Omental fat pad (tissue), 4 donors: Measurements from ENCODE around the gene SLC8A3. TPM values are rescaled to one million over a fixed set of nuclear protein-coding genes. Genes with fewer than 3 reads are reported as not detected.

Source experiments
- ATAC-seq: fragments of 150-250 bp; one replicate; pipeline ENCODE4 v1.9.1; 2016; ENCODE audit warnings: mild to moderate bottlenecking, moderate library complexity; ENCODE audit not compliant: low FRiP score
- DNase-seq: peaks from one replicate; pipeline ENCODE4 v3.0.0-alpha.2; 2019; ENCODE audit warnings: low spot score
- total RNA-seq, 4 donors: library from RNA; depleted of rRNA; stranded (reverse); fragments of >200 nt; gene quantifications; one replicate each; pipeline ENCODE4 v1.1.0, GENCODE V29; 2016
- TF ChIP-seq, protein P1 (sequence below), 3 donors: fragments of 450-650 bp; IDR thresholded peaks; one replicate each; pipeline ENCODE4 v1.5.1; 2016 to 2017; ENCODE audit warnings: antibody characterized with exemption in 3 of 3, mild to moderate bottlenecking in 3 of 3, moderate library complexity in 2 of 3

Gene SLC8A3
- total RNA-seq, 4 donors from 2014 or later, result 0.09 to 0.79 (median 0.24) TPM; not detected in 1

DNA sequence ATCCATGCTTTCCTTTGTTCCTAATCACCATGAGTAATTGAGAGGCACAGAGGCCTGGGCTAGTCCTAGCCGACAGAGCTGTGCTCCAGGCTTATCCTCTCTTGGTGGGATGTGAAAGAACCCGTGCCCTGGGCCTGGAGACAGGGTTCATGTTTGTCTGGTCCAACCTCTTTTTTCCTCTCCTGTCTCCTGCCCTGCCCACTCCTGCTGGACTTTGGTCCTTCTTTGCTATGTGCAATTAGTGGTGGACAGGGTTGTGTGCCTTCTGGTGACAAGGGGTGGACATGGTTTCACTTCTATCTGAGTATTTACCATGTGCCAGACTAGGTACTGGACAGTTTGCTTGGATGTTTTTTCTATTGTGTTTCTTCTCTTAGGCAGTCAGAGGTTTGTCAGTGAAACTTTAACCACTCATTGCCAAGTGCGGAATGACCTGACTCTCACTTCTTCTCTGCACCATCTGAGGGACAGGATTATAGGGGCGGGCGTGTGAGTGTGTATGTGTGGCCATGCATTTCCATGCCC lies 183.4 kb downstream of the SLC8A3 start:
- TF ChIP-seq, protein P1, sequence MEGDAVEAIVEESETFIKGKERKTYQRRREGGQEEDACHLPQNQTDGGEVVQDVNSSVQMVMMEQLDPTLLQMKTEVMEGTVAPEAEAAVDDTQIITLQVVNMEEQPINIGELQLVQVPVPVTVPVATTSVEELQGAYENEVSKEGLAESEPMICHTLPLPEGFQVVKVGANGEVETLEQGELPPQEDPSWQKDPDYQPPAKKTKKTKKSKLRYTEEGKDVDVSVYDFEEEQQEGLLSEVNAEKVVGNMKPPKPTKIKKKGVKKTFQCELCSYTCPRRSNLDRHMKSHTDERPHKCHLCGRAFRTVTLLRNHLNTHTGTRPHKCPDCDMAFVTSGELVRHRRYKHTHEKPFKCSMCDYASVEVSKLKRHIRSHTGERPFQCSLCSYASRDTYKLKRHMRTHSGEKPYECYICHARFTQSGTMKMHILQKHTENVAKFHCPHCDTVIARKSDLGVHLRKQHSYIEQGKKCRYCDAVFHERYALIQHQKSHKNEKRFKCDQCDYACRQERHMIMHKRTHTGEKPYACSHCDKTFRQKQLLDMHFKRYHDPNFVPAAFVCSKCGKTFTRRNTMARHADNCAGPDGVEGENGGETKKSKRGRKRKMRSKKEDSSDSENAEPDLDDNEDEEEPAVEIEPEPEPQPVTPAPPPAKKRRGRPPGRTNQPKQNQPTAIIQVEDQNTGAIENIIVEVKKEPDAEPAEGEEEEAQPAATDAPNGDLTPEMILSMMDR (IDR thresholded peaks at IDR 0.05), result no peak
- DNase-seq (no peak), ATAC-seq (no peak)

DNA sequence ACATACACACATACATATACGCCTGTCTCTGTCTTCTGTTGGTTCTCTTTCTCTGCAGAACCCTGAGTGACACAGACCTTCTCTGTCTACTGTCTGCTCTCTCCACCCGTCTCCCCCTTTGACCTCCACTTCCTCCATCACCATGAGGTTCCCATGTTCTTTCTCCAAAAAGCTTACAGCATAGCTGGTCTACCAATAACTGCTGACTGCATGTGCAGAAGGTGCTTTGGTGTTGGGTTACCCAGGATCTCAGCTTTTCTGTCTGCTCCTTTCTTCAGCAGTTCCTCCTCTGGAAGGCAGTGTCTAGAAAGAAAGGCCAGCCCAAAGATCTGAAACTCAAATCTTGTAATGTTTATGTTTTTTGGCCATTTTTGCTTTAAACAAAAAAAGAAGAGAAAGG lies 184.0 kb downstream of the SLC8A3 start:
- ATAC-seq (no peak), DNase-seq (no peak)
- TF ChIP-seq, protein P1 (IDR thresholded peaks at IDR 0.05), result no peak

DNA sequence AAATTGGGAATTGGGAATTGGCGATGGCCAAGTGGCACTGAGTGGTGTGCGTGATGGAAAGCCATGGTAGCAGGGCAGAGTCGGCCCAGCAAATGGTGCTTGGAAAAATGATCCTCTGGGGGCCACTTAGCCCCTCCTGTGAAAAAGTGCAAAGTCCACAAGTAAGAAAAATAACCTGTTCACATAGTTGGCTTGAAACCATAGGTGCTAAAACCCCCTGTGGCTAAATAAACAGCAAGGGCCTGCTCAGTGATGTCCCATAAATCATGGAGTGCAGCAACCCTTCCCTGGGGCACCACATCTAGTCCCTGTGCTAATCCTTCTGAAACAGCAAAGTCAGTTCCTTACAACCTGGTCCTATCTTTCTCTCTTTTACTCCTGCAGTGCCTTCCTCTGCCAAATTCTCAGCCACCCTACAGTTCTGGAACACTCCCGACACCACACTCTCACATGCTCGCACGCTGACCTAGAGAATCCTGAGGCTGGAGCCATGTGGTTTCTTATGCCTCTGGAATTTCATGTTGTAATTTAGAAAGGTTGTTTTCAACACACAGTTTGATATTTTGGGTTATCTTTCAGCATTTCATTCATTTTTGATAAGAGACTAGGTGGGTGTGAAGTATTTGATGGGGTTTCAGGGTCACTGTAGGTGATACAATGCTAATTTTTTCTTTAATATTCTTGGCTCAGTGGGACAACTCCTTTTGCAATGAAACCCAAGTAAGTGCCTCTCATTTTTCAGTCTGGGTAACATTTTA lies 186.0 kb downstream of the SLC8A3 start:
- ATAC-seq (peak; percentile 29), DNase-seq (no peak)
- TF ChIP-seq, protein P1 (IDR thresholded peaks at IDR 0.05), result no peak

DNA sequence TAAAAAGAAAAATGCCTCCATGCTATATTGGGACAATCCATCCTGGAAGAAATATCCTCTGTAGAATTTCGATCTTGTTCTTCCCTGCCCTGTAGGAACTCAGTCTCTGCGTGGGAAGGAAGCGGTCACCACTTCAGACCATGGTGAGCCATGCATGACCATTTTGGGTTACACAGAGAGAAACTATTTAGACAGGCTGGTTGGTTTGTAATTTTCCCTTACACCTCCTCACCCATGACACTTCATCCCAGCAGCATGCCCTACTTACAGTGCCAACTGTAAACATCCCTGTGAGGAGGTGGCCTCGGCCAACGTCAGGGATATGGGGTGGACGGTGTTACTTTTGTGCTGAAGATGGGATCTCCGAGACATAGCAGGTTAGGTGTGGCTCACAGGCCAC lies 188.2 kb downstream of the SLC8A3 start:
- ATAC-seq (no peak), DNase-seq (no peak)
- TF ChIP-seq, protein P1 (IDR thresholded peaks at IDR 0.05), result no peak

DNA sequence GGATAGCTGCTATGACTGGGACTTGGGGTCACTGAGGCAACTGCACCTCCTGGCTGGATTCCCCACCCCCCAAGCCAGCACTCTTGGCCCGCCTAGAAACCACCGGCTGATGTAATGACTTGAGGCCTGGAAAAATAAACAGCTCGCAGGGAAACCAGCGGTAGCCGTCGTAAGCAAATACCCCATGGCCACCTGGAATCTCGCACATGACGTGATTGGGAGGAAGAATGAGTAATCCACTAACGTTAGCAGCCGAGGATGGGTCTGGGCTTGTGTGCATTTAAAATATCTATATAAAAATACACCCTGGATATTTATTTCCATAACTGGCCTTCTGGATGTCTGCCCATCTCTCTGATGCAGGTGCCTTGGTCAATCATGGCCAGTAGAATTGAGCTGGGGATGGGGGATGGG lies 189.5 kb downstream of the SLC8A3 start:
- TF ChIP-seq, protein P1 (IDR thresholded peaks at IDR 0.05), result no peak
- ATAC-seq (no peak), DNase-seq (no peak)

DNA sequence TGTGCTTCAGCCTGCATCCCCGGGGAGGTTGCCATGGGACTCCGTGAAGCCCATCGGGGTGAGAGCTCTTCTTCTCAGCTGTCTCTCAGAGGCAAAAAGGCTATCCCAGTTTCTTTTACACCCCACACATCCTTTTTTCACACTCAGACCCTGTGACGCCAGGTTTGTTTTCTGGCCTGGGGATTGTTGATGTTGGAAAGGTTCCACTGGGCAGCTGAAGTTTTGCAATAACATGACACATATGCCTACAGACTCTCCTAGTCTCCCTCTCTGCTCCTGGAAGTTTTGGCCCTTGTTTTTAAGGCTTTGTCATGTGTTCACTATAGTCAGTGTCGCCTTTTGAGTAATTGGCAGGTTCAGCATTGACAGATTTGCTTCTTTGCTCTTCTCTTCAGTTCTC lies 190.9 kb downstream of the SLC8A3 start:
- TF ChIP-seq, protein P1 (IDR thresholded peaks at IDR 0.05), result no peak
- ATAC-seq (peak; percentile 73), DNase-seq (no peak)

DNA sequence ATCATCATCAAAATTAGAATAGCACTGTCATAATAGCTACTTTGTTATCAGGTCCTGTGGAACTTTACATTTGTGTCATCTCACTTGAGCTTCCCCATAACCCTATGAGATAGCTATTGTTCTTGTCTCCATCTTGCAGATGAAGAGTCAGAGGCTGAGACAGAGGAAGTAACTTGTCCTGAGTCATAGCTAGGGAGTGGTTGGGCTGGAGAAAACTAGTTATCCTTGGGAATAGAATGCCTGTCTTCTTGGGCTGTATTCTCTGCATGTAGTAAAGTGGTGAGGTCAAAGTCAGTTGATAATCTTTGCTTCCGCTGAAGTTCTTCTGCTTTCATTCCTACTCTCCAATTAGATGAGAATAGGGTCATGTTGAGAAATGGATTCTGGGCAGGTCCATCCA lies 192.5 kb downstream of the SLC8A3 start:
- no peak for DNase-seq
- no peak for ATAC-seq
- TF ChIP-seq, protein P1 (IDR thresholded peaks at IDR 0.05), result no peak
